Measurements from ENCODE around the gene ZNF841.

DNA sequence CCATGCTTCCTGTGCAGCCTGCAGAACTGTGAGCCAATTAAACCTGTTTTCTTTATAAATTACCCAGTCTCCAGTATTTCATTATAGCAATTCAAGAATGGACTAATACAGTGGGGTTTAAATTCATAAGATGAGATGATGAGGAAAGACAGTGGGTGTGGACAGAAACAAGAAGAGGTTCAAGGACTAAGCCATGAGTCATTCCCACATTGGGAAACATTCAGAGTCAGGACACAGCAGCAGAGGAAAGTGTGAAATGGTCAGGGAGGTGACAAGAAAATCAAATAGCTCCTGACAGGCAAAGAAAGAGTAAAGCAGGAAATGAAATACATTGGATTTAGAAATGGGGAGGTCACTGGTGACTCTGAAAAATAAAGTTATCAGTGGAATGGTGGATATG is 9.1 kb downstream of the ZNF841 start:
- no peak for TF ChIP-seq CTCF (conservative IDR thresholded peaks at IDR 0.05)
- TF ChIP-seq ZFX (IDR thresholded peaks at IDR 0.05) = no peak

All from C4-2B (cell line).